ENCODE data around the gene HLA-E.
"Not testable (repeated sequence)": the region's sequence is repeated elsewhere in the genome, so short reads cannot be mapped to it uniquely, and the experiment has no call there.

HLA-E gene

DNA sequence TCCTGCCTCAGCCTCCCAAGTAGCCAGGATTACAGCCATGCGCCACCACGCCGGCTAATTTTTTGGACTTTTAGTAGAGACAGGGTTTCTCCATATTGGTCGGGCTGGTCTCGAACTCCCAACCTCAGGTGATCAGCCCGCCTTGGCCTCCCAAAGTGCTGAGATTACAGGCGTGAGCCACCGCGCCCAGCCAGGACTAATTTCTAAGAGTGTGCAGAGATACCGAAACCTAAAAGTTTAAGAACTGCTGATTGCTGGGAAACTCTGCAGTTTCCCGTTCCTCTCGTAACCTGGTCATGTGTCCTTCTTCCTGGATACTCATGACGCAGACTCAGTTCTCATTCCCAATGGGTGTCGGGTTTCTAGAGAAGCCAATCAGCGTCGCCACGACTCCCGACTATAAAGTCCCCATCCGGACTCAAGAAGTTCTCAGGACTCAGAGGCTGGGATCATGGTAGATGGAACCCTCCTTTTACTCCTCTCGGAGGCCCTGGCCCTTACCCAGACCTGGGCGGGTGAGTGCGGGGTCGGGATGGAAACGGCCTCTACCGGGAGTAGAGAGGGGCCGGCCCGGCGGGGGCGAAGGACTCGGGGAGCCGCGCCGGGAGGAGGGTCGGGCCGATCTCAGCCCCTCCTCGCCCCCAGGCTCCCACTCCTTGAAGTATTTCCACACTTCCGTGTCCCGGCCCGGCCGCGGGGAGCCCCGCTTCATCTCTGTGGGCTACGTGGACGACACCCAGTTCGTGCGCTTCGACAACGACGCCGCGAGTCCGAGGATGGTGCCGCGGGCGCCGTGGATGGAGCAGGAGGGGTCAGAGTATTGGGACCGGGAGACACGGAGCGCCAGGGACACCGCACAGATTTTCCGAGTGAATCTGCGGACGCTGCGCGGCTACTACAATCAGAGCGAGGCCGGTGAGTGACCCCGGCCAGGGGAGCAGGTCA is at the start of gene HLA-E:
HLA-E (plus strand) TSS at position 429 of the 945 bp plus-strand sequence; CDS start at position 452, 23 bp downstream.
- DNase-seq, result peak; percentile 89

GRCh38 chr6:30441171-30441570 is 48.1 kb upstream of the HLA-E start:
- DNase-seq, result no peak

DNA sequence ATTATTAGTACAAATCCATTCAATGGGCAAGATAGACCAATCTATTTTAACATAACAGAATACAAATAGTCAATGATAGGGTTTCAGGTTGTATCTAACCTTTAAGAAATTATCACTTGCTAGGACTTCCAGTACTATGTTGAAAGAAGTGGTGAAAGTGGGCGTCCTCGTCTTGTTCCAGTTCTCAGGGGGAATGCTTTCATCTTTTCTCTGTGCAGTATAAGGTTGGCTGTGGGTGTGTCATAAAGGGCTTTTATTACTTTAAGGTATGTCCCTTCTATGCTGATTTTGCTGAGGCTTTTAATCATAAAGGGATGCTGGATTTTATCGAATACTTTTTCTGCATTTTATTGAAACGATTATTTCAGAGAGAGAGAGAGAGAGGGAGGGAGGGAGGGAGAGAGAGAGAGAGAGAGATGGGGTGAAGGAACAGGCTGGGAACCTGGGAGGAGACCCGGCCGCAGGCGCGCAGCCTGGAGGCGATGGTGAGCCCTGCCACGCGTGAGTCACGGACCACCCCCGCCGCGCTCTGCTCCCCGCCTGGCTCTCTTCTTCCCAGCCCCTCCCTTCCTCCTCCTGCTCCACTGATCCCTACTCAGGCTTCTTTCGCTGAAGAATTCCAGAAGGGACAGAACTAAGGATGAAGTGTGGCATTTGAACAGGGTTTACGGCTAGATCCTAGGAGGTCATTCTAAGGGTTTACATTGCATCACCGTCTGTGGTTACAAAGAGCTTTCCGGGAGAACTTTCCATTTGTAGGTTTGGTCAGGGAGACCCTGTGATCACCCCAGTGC is 45.5 kb upstream of the HLA-E start:
- no peak for DNase-seq

DNA sequence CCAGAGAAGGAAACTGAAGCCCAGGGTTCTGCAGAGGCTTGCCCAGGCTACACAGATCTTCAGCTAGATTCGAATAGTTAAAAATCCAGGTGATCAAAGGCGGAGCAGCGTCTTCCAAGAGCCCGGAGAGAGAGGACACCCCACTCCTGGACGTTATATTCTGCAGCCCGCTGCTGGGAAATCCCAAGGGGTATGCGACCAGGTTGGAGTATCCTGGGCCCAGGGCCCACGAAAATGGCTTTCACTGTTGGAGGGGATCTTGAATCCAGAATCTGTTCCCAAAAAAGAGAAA is 44.9 kb upstream of the HLA-E start:
- DNase-seq, result no peak

GRCh38 chr6:30446259-30446658 is 43.0 kb upstream of the HLA-E start:
- no peak for DNase-seq

- DNase-seq, result no peak
Observed at GRCh38 chr6:30447237-30447636, 42.1 kb upstream of the HLA-E start.

DNA sequence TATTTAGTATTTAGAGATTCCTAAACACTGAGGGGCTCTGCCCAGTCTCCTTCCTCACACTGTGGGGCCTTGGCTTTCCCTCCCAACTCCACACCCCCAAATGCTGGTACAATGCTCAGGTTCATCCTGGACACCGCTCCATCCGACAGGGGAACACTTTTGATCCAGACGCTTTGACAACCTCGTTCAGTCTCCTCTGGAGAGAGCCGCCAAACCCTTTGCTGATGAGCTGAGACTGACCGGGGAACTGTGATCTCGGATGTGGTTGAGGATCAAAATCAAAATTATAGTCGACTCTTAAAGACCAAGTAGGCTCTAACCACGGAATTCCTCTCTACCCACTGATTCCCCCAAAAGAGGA is 38.8 kb upstream of the HLA-E start:
- DNase-seq, result no peak

- peak; percentile 70 for DNase-seq
Observed at GRCh38 chr6:30450909-30451841, 38.1 kb upstream of the HLA-E start.

- DNase-seq, result no peak
Observed at GRCh38 chr6:30452736-30453507, 36.4 kb upstream of the HLA-E start.

DNA sequence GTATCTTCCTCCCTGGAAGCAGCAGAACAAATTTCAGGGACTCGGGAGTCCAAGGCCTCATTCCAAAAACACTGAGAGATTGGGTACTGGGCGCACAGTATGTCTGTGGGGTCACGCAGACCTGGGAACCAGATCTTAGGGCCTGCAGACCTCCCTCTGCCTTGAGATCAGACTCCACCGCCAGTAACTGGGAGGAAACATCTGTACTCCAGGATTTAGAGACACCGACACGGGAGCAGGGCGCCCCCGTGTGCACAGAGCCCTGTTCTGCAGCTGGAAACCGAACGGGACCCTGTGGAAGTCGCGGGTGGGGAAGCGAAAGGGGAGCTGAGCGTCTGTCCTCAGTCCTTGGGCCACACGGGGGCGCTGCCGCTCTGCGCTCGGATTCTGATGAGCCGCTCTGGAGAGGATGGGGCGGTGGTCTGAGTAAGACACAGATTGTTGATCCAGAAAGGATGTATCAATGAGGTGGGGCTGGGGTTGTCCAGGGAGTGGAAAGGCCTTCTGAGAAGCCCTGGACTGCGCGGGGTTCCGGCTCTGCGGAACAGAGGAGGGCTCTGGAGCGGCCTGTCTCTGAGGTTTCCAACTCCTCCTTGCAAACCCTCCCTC is 35.7 kb upstream of the HLA-E start:
- DNase-seq, result peak; percentile 90

- no peak for DNase-seq
Observed at GRCh38 chr6:30459145-30459544, 30.2 kb upstream of the HLA-E start.

GRCh38 chr6:30461055-30461454 is 28.3 kb upstream of the HLA-E start:
- DNase-seq, result no peak

- DNase-seq, result no peak
Observed at GRCh38 chr6:30462482-30462881, 26.8 kb upstream of the HLA-E start.

- DNase-seq, result no peak
Observed at GRCh38 chr6:30463242-30463641, 26.1 kb upstream of the HLA-E start.

DNA sequence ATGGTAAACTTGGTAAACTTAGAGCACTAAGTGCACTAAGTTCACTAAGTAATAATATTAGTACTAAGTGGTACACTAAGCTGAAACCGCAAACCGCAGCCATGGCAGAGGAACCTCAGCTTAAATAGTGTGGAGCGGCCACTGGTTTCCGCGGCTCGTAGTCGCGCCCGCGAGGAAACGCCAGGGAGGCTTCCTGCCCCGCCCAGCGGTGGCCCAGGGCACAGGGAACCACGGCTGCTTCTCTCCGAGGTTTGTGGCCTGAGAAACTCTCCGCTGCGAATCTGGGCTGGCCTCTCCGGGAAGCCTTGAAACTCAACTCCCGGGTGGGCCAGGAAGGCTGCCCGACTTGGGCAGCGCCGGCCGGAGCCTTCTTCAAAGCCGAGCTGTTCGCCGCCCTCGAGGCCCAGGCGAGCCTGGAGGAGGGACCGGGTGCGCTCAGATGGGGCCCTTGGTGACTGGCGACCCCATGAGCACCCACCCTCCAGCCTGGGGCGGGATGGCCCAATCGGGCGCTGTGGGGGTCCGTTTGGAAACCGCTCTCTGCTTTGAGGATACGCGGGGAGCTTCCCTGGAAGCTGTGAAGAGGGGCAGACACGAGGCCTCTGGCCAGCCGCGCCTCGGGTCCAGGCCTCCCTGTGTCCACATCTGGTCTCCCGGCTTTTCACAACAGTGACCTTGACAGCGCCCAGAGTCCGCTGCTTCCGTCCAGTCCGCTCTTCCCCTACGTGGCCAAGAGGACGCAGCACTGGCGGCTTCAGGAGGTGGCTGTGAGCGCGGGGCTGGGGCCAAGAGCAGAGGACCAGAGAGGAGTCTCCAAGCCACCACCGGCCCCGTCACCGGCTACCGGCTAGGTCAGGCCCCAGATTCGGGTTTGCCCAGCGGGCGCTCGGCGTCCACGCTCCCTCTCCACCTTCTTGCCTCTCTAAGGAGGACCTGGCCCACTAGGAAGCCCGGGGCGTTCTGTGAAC is 25.4 kb upstream of the HLA-E start:
- DNase-seq, result peak; percentile 65

GRCh38 chr6:30465595-30466306 is 23.6 kb upstream of the HLA-E start:
- DNase-seq, result no peak

GRCh38 chr6:30470968-30471367 is 18.3 kb upstream of the HLA-E start:
- DNase-seq, result no peak

- DNase-seq, result not testable (repeated sequence)
Observed at GRCh38 chr6:30475116-30475515, 14.2 kb upstream of the HLA-E start.

- DNase-seq, result no peak
Observed at GRCh38 chr6:30480536-30481156, 8.7 kb upstream of the HLA-E start.

Data from retina (tissue), 1 donor.